ENCODE results near the gene ZNF575.

- no peak for TF ChIP-seq POLR2A (IDR thresholded peaks at IDR 0.05)
- TF ChIP-seq, protein P1, sequence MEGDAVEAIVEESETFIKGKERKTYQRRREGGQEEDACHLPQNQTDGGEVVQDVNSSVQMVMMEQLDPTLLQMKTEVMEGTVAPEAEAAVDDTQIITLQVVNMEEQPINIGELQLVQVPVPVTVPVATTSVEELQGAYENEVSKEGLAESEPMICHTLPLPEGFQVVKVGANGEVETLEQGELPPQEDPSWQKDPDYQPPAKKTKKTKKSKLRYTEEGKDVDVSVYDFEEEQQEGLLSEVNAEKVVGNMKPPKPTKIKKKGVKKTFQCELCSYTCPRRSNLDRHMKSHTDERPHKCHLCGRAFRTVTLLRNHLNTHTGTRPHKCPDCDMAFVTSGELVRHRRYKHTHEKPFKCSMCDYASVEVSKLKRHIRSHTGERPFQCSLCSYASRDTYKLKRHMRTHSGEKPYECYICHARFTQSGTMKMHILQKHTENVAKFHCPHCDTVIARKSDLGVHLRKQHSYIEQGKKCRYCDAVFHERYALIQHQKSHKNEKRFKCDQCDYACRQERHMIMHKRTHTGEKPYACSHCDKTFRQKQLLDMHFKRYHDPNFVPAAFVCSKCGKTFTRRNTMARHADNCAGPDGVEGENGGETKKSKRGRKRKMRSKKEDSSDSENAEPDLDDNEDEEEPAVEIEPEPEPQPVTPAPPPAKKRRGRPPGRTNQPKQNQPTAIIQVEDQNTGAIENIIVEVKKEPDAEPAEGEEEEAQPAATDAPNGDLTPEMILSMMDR (IDR thresholded peaks at IDR 0.05) = no peak
Measured at GRCh38 chr19:43562698-43563241, 29.8 kb downstream of the ZNF575 start.
